Suppressor macrophage treated with lipopolysaccharide for 4 hours (primary cell): ENCODE results near the gene COL15A1.
A peak's percentile ranks its signal among the peaks of the same experiment; 100 is the strongest.

Source experiments
- DNase-seq: peaks from one replicate; pipeline ENCODE4 v3.0.0-alpha.2; 2020

The COL15A1 gene

GRCh38 chr9:98950262-98950661 is 6.6 kb downstream of the COL15A1 start:
- DNase-seq, result no peak

GRCh38 chr9:98951967-98952366 is 8.3 kb downstream of the COL15A1 start:
- no peak for DNase-seq

GRCh38 chr9:98953581-98954243 is 10.0 kb downstream of the COL15A1 start:
- DNase-seq, result no peak

GRCh38 chr9:98954244-98954610 is 10.5 kb downstream of the COL15A1 start:
- DNase-seq, result no peak

- DNase-seq, result no peak
Measured at GRCh38 chr9:98955259-98955658, 11.6 kb downstream of the COL15A1 start.

- DNase-seq, result no peak
Measured at GRCh38 chr9:98957826-98958225, 14.1 kb downstream of the COL15A1 start.

GRCh38 chr9:98958271-98958984 is 14.7 kb downstream of the COL15A1 start:
- DNase-seq, result no peak

GRCh38 chr9:98960409-98960808 is 16.7 kb downstream of the COL15A1 start:
- no peak for DNase-seq

- no peak for DNase-seq
Measured at GRCh38 chr9:98961513-98962180, 17.9 kb downstream of the COL15A1 start.

- no peak for DNase-seq
Measured at GRCh38 chr9:98962181-98962560, 18.5 kb downstream of the COL15A1 start.

GRCh38 chr9:98962861-98963260 is 19.2 kb downstream of the COL15A1 start:
- no peak for DNase-seq

GRCh38 chr9:98964201-98964600 is 20.5 kb downstream of the COL15A1 start:
- DNase-seq, result no peak

- DNase-seq, result no peak
Measured at GRCh38 chr9:98964911-98965336, 21.2 kb downstream of the COL15A1 start.

- DNase-seq, result no peak
Measured at GRCh38 chr9:98966676-98967075, 23.0 kb downstream of the COL15A1 start.

GRCh38 chr9:98967257-98967656 is 23.6 kb downstream of the COL15A1 start:
- no peak for DNase-seq

- no peak for DNase-seq
Measured at GRCh38 chr9:98967680-98968079, 24.0 kb downstream of the COL15A1 start.

- no peak for DNase-seq
Measured at GRCh38 chr9:98968601-98969337, 25.1 kb downstream of the COL15A1 start.

- no peak for DNase-seq
Measured at GRCh38 chr9:98970532-98971041, 26.9 kb downstream of the COL15A1 start.

GRCh38 chr9:98971168-98971914 is 27.6 kb downstream of the COL15A1 start:
- DNase-seq, result peak; percentile 39

GRCh38 chr9:98971915-98972223 is 28.2 kb downstream of the COL15A1 start:
- no peak for DNase-seq

- no peak for DNase-seq
Measured at GRCh38 chr9:98972716-98973115, 29.0 kb downstream of the COL15A1 start.

- DNase-seq, result no peak
Measured at GRCh38 chr9:98973171-98973570, 29.5 kb downstream of the COL15A1 start.

- DNase-seq, result no peak
Measured at GRCh38 chr9:98973576-98973975, 29.9 kb downstream of the COL15A1 start.
